Measurements from ENCODE around the gene PDE6D.
"Not testable (repeated sequence)": the region's sequence is repeated elsewhere in the genome, so short reads cannot be mapped to it uniquely, and the experiment has no call there.

PDE6D gene

GRCh38 chr2:231717281-231718171 is 63.6 kb downstream of the PDE6D start:
- DNase-seq = no peak

GRCh38 chr2:231716666-231717280 is 64.3 kb downstream of the PDE6D start:
- no peak for DNase-seq

GRCh38 chr2:231715988-231716616 is 65.0 kb downstream of the PDE6D start:
- DNase-seq = peak; percentile 20

- DNase-seq = no peak
These were observed 65.6 kb downstream of the PDE6D start for GRCh38 chr2:231715499-231715837.

GRCh38 chr2:231714639-231715498 is 66.2 kb downstream of the PDE6D start:
- peak; percentile 87 for DNase-seq

GRCh38 chr2:231713730-231714638 is 67.1 kb downstream of the PDE6D start:
- peak; percentile 84 for DNase-seq

GRCh38 chr2:231713406-231713729 is 67.7 kb downstream of the PDE6D start:
- DNase-seq = not testable (repeated sequence)

- DNase-seq = not testable (repeated sequence)
These were observed 68.5 kb downstream of the PDE6D start for GRCh38 chr2:231712451-231713021.

GRCh38 chr2:231711677-231712450 is 69.2 kb downstream of the PDE6D start:
- peak; percentile 27 for DNase-seq

- DNase-seq = peak; percentile 60
These were observed 70.0 kb downstream of the PDE6D start for GRCh38 chr2:231710799-231711676.

GRCh38 chr2:231709981-231710798 is 70.9 kb downstream of the PDE6D start:
- peak; percentile 91 for DNase-seq

GRCh38 chr2:231709636-231709980 is 71.5 kb downstream of the PDE6D start:
- DNase-seq = no peak

GRCh38 chr2:231708773-231709635 is 72.1 kb downstream of the PDE6D start:
- DNase-seq = peak; percentile 85

GRCh38 chr2:231707927-231708772 is 72.9 kb downstream of the PDE6D start, which contains the start of gene PTMA:
TSS of gene PTMA (plus strand) at chr2:231708525. CDS start at chr2:231708707, 182 bp downstream.
- DNase-seq = peak; percentile 100

GRCh38 chr2:231707625-231707926 is 73.5 kb downstream of the PDE6D start:
- no peak for DNase-seq

GRCh38 chr2:231706731-231707624 is 74.1 kb downstream of the PDE6D start:
- DNase-seq = peak; percentile 98
